DMS153 (cell line): ENCODE measurements around the gene DNAAF2.
A peak's percentile ranks its signal among the peaks of the same experiment; 100 is the strongest.
"Not testable (repeated sequence)": the region's sequence is repeated elsewhere in the genome, so short reads cannot be mapped to it uniquely, and the experiment has no call there.

Source experiments
- DNase-seq: peaks from one replicate; lab custom pipeline; 2025; lab: John Stamatoyannopoulos, UW

The DNAAF2 gene

DNA sequence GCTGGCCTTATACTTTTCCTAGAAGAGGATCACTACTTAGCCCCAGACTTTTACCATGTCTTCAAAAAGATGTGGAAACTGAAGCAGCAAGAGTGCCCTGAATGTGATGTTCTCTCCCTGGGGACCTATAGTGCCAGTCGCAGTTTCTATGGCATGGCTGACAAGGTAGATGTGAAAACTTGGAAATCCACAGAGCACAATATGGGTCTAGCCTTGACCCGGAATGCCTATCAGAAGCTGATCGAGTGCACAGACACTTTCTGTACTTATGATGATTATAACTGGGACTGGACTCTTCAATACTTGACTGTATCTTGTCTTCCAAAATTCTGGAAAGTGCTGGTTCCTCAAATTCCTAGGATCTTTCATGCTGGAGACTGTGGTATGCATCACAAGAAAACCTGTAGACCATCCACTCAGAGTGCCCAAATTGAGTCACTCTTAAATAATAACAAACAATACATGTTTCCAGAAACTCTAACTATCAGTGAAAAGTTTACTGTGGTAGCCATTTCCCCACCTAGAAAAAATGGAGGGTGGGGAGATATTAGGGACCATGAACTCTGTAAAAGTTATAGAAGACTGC is 12.9 kb downstream of the DNAAF2 start:
- no peak for DNase-seq

DNA sequence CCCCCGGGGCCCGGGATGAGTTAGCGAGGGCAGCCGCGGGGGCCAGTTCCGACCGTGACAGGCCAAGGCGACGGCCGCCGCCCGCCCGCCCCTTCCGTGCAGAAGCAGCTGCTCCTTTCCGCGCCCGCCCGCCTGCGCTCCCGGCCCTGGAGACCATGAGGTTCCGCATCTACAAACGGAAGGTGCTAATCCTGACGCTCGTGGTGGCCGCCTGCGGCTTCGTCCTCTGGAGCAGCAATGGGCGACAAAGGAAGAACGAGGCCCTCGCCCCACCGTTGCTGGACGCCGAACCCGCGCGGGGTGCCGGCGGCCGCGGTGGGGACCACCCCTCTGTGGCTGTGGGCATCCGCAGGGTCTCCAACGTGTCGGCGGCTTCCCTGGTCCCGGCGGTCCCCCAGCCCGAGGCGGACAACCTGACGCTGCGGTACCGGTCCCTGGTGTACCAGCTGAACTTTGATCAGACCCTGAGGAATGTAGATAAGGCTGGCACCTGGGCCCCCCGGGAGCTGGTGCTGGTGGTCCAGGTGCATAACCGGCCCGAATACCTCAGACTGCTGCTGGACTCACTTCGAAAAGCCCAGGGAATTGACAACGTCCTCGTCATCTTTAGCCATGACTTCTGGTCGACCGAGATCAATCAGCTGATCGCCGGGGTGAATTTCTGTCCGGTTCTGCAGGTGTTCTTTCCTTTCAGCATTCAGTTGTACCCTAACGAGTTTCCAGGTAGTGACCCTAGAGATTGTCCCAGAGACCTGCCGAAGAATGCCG is 13.7 kb downstream of the DNAAF2 start:
- peak; percentile 35 for DNase-seq

DNA sequence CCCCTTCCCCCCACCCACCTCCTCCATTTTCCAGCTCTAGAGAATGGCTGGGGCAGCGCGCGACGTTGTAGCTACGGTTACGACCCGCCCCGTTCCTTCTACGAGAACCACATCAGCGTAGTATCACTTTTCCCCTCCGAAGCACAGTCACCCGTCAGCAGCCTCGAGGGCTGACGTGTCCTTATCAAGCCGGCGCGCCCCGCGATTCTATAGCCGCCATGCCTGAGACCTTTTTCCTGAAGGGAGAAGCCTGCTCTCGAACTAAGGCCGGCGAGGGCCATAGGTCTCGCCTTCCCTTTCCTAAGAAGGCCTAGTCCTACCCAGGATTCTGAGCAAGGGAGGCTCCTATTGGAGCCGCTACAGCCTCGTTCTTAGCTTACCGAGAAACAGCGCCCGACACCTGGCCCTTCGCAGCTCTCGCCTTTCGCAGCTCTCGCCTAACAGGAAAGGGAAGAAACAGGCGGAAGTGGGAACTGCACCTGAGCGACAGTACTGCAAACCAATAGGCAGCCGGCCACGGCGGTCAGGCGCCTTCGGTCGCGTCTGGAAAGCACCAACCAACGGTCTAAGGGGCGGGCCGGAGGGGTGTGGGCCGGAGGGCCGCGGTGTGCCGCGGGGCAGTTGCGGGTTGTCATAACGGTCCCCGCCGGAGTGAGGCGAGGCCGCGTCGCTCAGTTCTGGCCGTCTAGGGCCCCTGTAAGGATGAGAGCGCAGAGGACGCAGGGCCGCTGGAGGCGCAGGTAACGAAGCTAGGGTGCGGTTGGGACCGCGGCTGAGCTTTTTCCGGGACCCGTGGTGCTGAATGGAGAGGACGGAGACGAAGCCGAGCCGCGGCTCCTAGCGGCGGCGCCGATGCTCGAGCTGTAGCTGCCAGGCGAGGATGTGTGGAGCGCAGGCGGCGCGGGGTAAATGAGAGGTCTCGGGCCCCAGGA is 14.6 kb downstream of the DNAAF2 start, which contains the start of the genes MGAT2 and RPL36AL:
Gene MGAT2, plus strand, starts transcription at position 618 of the 932 bp plus-strand sequence. CDS start 470 bp downstream, outside the sequence.
Gene RPL36AL, minus strand, starts transcription at position 445 of the 932 bp plus-strand sequence. CDS start 1,522 bp downstream, outside the sequence.
- DNase-seq: peak; percentile 97

DNA sequence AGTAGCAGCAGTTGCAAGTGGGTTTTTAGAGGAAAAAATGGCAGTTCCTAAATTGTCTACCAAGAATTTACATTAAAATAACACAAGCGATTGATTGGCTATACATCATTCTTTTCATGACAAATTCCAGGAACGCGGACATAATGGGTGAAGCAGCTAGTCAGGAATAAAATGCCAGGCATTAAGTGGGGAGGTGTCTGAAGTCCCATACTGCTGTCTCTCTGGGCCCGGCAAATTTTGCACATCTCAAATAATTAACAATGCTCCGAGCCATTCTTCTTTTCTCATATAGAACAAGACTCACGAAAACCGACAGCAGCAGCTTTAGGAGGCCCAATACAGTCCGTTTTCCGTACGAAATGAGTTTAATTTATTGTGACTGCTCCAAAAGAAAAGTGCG is 15.3 kb downstream of the DNAAF2 start:
- DNase-seq: no peak

DNA sequence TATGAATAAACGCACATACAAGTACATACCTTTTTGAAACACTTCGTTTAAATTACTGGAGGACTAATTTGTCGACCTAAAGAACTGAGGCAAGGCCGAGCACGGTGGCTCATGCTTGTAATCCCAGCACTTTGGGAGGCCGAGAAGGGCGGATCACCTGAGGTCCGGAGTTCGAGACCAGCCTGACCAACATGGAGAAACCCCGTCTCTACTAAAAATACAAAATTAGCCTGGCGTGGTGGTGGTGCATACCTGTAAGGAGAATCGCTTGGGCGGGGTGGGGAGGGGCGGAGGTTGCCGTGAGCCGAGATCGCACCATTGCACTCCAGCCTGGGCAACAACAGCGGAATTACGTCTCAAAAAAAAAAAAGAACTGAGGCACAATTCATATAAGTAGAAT is 15.8 kb downstream of the DNAAF2 start:
- not testable (repeated sequence) for DNase-seq

DNA sequence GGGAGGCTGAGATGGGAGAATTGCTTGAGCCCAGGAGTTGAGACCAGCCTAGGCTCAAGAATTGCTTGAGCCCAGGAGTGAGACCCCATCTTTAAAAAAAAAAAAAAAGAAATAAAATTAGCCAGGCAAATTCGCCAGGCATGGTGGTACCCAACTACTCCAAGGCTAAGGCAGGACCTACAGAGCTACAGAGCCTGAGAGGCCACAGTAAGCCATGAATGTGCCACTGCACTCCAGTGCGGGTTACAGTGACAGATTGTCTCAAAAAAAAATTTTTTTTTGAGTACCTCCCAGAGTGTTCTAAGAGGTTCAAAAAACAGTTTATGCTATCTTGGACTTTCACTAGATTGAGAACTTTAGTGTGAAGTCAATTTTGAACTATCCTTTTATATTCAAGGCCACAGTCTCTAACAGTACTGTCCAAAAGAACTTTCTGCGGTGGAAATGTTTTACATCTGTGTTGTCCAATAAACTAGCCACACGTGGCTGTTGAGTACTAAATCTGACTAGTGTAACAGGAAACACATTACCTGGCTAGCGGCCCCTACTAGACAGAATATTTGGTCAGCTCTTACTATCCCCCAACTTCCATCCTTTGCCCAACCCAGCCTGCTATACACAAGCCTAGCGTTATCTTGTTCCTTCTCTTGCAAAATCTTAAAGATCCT is 17.1 kb downstream of the DNAAF2 start:
- no peak for DNase-seq

DNA sequence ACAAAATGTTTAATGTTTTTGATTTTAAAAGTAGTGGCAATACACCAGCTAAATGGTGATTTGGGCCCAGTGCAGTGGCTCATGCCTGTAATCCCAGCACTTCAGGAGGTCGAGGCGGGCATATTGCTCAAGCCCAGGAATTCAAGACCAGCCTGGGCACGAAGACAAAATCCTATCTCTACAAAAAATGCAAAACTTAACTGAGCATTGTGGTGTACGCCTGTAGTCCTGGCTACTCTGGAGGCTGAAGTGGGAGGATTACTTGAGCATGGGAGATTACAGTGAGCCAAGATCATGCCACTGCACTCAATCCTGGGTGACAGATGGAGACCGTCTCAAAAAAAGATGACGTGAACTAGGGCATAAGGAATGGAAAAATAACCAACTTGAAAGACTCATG is 19.3 kb downstream of the DNAAF2 start:
- no peak for DNase-seq

DNA sequence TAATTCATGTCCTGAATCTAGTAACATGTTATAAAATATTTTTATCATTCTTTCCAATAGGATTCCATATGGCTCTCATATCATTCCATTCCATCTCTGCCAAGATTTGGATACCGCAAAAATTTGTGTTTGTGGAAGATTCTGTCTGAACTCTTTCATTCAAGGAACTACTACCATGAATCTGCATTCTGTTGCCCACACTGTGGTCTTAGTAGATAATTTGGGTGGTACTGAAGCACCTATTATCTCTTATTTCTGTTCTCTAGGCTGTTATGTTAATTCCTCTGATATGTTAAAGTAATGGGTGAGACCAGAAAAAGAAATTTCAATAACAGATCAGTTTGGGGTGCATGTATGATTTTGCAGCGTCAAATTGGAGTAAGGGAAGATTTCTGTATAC is 20.8 kb downstream of the DNAAF2 start:
- no peak for DNase-seq

DNA sequence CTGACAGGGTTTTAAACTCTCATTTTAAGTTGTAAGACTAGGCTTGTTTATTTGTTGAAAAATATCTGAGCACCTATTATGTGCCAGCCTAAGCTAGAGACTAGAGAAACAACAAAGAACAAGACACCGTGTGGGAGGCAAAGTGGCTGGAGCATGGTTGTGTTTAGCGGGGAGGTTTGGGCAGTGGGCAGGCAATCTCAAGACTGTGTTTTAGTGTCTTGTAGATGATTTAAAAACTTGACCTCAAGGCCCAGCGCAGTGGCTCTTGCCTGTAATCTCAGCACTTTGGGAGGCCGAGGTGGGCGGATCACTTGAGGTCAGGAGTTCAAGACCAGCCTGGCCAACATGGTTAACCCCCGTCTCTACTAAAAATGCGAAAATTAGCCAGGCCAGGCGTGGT is 22.4 kb downstream of the DNAAF2 start:
- no peak for DNase-seq

DNA sequence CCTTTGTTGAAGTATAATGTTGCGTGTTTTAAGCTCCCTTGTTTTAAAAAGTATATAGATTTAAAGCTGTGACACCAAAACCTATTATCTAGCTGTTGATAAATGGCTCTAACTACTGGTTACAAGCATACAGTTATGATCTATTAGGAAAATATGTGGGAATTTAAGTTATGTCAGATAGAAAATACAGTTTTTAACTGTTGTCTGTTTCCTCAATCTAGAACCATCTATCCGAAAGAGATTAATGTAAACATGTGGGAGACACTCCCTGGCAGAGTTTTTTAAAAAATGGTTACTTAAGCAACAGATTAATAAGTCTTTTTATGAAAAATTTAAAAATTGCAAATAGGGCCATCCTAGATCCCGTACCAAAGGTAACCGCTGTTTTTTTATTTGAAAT is 22.8 kb downstream of the DNAAF2 start:
- DNase-seq: no peak

DNA sequence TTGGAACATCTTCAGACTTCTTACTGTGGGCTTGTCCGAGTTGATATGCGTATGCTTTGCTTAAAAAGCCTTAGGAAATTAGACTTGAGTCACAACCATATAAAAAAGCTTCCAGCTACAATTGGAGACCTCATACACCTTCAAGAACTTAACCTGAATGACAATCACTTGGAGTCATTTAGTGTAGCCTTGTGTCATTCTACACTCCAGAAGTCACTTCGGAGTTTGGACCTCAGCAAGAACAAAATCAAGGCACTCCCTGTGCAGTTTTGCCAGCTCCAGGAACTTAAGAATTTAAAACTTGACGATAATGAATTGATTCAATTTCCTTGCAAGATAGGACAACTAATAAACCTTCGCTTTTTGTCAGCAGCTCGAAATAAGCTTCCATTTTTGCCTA is 27.5 kb downstream of the DNAAF2 start:
- no peak for DNase-seq

DNA sequence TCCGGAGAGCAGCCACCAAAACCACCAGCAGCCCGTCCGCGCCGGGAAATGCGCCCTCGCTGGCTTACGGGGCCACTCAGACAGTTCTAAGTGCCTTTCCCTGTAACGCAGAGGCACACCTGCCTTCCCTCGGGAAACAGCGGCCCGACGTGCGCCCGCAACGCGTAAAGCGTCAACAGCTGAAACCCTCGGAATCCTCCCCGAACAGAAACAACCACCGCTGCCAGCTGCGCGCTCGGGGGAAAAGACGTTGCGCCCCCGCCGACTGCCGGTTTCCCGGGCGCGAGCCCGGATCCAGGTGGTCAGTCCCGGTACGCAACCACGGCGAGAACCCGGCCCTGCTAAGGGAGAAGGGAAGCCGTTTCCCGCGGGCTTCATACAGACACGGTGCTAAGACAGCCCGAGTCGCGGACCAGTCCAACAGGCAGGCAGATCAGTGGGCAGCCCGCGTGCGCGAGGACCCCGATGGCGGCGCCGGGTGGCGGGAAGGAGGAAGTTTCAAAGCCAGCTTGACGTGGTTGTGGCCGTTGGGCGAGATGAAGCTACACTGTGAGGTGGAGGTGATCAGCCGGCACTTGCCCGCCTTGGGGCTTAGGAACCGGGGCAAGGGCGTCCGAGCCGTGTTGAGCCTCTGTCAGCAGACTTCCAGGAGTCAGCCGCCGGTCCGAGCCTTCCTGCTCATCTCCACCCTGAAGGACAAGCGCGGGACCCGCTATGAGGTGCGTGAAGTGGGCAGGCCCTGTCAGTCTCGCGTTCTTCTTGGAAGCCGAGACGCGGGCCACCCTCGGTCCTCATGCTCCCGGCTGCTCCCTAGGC is 36.4 kb downstream of the DNAAF2 start, which contains the start of gene LRR1:
Gene LRR1, plus strand, starts transcription at position 456 of the 816 bp plus-strand sequence. Its CDS starts 81 bp downstream, at position 537.
- DNase-seq: peak; percentile 77

DNA sequence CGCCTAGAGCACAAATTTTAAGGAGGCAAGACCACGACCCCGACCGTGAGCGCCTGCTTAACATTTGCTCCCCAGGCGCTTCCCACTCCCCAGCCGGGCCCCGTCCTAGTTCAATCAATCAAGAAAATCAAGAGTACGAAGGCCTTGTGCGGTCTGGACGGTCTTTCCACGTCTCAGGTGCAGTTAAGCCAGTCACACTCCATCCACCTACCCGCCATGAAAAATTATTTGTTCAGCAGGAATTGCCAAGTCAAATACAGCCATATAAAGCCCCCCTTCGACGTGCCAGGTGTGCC is 36.9 kb downstream of the DNAAF2 start:
- DNase-seq: no peak

DNA sequence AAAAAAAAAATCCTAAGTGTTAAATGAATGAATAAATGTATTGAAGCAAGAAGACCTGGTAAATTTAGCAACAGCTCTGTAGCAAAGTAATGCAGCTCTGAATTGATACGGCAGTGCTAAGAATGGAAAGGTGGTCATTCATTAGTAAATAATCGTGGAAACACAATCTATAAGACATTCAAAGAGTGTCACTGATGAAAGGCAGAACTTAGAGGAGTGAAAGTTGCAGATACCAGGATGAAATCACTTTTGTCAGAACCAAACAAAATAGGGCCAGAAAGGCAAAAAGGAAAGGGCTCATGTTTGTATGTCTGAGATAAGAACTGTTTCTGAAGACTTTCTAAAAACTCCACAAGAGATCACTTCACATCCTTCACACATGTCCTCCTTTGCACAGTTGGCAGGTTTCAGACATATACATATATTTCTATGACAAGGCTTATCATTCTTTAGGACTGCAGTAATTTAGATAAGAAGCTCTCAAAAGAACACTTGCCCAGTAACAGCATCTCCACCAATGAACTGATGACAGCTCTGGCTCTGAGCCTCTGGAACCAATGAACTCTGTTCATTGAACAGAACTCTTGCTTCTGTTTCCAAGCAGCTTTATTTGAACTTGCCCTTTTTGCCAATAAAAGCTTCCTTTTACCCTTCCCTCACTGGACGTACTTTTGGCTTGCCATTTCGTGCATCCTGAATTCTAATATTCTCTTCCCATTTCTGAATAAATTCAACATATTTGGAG is 40.5 kb downstream of the DNAAF2 start:
- no peak for DNase-seq

DNA sequence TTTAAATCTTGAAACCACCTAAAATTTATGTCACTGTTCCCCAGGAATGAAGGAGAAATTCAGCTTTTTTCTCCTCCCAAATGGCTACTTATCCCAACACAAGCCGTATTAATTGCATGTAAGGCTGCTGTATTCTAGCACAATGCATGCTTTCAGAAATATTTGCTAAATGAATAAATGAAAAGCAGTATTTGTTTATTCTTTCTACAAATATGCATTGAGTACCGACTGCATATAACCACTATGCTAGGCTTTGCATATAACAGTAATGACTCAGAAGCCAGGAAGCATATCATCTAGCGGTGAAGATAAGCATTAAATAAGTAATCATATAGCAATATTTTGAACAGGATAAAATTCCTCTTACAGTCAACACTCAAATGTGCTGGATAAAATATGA is 42.0 kb downstream of the DNAAF2 start:
- DNase-seq: no peak

DNA sequence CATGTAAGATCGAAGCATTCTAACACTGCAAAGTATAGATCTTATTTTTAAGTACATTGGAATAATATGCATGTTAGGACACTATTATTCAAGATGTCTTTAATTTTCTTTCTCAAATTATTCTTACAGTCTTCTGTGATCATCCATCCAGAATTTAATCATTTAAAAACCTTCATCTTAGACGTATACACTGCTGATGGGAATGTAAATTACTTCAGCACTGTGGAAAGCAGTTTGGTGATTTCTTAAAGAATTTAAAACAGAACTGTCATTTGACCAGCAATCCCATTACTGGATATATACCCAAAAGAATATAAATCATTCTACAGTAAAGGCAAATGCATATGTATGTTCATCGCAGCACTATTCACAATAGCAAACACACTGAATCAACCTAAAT is 45.7 kb downstream of the DNAAF2 start:
- DNase-seq: no peak

DNA sequence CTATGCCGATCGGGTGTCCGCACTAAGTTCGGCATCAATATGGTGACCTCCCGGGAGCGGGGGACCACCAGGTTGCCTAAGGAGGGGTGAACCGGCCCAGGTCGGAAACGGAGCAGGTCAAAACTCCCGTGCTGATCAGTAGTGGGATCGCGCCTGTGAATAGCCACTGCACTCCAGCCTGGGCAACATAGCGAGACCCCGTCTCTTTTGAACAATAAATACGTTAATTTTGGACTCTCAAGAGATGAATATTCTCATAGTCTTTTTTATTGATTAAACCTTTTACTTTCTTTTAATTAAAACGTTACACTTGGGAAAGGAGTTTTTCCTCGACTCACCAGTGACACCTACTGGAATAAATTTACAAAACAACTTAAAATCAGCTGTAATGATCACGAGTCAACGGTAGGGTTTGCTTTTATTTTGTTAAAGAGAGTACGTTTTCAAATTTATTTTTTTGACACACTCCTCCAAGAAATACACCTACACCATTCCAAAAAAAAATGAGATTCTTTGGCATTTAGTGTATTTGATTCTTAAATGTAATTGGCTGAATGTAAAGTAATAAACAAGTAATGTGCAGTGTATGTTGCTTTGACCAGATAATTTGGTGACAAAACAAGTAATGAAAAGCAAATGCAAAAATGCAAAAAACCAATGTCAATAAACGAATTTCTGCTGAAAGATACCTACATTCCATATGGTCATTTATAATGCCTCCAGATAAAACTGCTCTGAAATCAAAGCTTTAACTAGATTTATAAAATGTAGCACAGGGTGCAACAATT is 48.2 kb downstream of the DNAAF2 start:
- no peak for DNase-seq

DNA sequence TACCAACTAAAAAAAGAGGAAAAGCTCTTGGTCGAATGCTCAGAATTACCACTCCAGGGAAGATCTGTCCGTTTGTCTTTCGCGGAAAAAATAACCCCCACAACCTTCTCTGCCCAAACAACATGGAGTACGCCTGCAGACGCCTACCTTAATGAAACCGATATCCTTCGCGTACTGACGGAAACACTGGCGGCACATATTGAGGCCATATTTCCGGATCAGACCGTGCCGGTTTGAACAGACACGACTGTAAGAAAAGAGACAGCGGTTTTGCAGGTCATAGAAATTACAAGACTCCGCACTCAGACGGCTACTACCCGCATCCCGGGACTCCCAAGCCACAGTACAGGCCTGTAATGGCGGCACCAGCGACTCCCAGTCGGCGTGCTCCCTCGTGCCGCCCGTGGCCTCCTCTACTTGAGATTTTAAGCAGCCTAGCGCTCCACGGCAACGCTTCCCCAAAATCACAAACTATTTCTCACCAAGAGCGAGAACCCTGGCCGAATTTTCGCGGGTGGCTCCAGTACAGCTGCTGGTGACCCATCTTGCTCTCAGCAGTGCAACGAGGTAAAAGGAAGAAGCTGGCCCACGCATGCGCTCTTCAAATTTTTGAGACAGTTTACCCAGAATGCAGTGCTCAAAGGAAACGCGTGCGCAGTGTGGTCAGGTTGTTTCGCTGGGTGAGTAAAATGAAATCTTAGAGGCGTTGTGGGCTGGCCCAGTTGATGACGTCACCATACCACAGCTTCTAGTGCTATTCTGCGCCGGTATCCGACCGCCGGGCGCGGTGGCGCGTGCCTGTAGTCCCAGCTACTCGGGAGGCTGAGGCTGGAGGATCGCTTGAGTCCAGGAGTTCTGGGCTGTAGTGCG is 49.0 kb downstream of the DNAAF2 start, which contains the start of gene RPS29:
Gene RPS29, minus strand, starts transcription at position 578 of the 870 bp plus-strand sequence. Its CDS starts 34 bp downstream, at position 544.
- peak; percentile 97 for DNase-seq
